Measurements from ENCODE around the gene GKN2. TPM values are rescaled to one million over a fixed set of nuclear protein-coding genes. Genes with fewer than 3 reads are reported as not detected.

Gene GKN2
- polyA plus RNA-seq, 3 donors: not detected

- H3K79me2 ChIP-seq (ENCODE audit: insufficient read depth, low read length): no peaks in the 10 kb centered on the region
- intact Hi-C loops (cut with micrococcal nuclease): no loop called here
Observed at GRCh38 chr2:68942827-68943226, 9.9 kb downstream of the GKN2 start.

GRCh38 chr2:68940369-68940768, 12.3 kb downstream of the GKN2 start:
- Histone ChIP-seq H3K36me3 (replicated peaks in 1 of 2; ENCODE audit: control insufficient read depth in 1 of 2, insufficient read depth in 2 of 2, low read length in 2 of 2) (no peaks in the 10 kb centered on the region), H3K27ac (ENCODE audit: low read depth in 1 of 2, low read length in 2 of 2) (no peak overlapping the region), H3K4me3 (replicated peaks in 1 of 3; ENCODE audit: low read depth in 2 of 3, low read length in 3 of 3) (no peak overlapping the region), H3K9me3 (replicated peaks in 1 of 2; ENCODE audit: control insufficient read depth in 1 of 2, insufficient read depth in 1 of 2, low read length in 2 of 2) (peaks cover 0 to 3% of the 10 kb centered on the region in 2 donors), H3K9ac (ENCODE audit: insufficient read depth, low read length, poor library complexity, severe bottlenecking) (no peak overlapping the region), H4K20me1 (ENCODE audit: insufficient read depth, low read length) (no peaks in the 10 kb centered on the region), H3K4me2 (replicated peaks; ENCODE audit: extremely low read depth, low read length, poor library complexity, severe bottlenecking) (no peak overlapping the region), H3K27me3 (ENCODE audit: control insufficient read depth in 2 of 2, insufficient read depth in 2 of 2, low read length in 2 of 2) (no peaks in the 10 kb centered on the region), H3K4me1 (ENCODE audit: control insufficient read depth in 1 of 2, insufficient read depth in 2 of 2, low read length in 2 of 2) (no peaks in the 10 kb centered on the region), H3K79me2 (ENCODE audit: insufficient read depth, low read length) (no peaks in the 10 kb centered on the region), H2AFZ (ENCODE audit: insufficient read depth, low read depth, low read length, poor library complexity, severe bottlenecking) (no peak overlapping the region)
- no peak overlapping the region for H3K27ac Mint-ChIP-seq
- TF ChIP-seq CTCF (IDR thresholded peaks at IDR 0.05): no peak
- intact Hi-C loops (cut with micrococcal nuclease): no loop called here
- H3K36me3 Mint-ChIP-seq: no peaks in the 10 kb centered on the region
- H3K4me3 Mint-ChIP-seq: no peak overlapping the region
- WGBS (ENCODE audit: insufficient coverage): no CpG with 5 or more reads among the region's 1 CpG
- peaks cover 1% of the 10 kb centered on the region for H3K4me1 Mint-ChIP-seq
- peaks cover 0 to 3% (median 2%) of the 10 kb centered on the region in 7 donors for H3K9me3 Mint-ChIP-seq
- DNase-seq: no peak
- peaks cover 1 to 6% (median 2%) of the 10 kb centered on the region in 3 donors for H3K27me3 Mint-ChIP-seq (ENCODE audit: low read depth in 3 of 3)

More at GRCh38 chr2:68942827-68943226, 9.9 kb downstream of the GKN2 start:
- no peak overlapping the region for H3K27ac ChIP-seq (ENCODE audit: low read depth in 1 of 2, low read length in 2 of 2)
- no peak for TF ChIP-seq CTCF (IDR thresholded peaks at IDR 0.05)
- no peak for DNase-seq
- no peak overlapping the region for H3K9ac ChIP-seq (ENCODE audit: insufficient read depth, low read length, poor library complexity, severe bottlenecking)
- H4K20me1 ChIP-seq (ENCODE audit: insufficient read depth, low read length): no peaks in the 10 kb centered on the region
- no peak overlapping the region for H2AFZ ChIP-seq (ENCODE audit: insufficient read depth, low read depth, low read length, poor library complexity, severe bottlenecking)
- H3K4me1 ChIP-seq (ENCODE audit: control insufficient read depth in 1 of 2, insufficient read depth in 2 of 2, low read length in 2 of 2): no peaks in the 10 kb centered on the region
- peaks cover 0 to 3% of the 10 kb centered on the region in 2 donors for H3K9me3 ChIP-seq (replicated peaks in 1 of 2; ENCODE audit: control insufficient read depth in 1 of 2, insufficient read depth in 1 of 2, low read length in 2 of 2)
- Mint-ChIP-seq H3K4me3 (no peak overlapping the region), H3K36me3 (no peaks in the 10 kb centered on the region), H3K27me3 (ENCODE audit: low read depth in 3 of 3) (peaks cover 1 to 5% (median 2%) of the 10 kb centered on the region in 3 donors), H3K27ac (peak overlapping the region in 1 of 7 donors; percentile 14), H3K4me1 (peaks cover 1% of the 10 kb centered on the region), H3K9me3 (peaks cover 0 to 6% (median 3%) of the 10 kb centered on the region in 7 donors)
- H3K36me3 ChIP-seq (replicated peaks in 1 of 2; ENCODE audit: control insufficient read depth in 1 of 2, insufficient read depth in 2 of 2, low read length in 2 of 2): no peaks in the 10 kb centered on the region
- no peaks in the 10 kb centered on the region for H3K27me3 ChIP-seq (ENCODE audit: control insufficient read depth in 2 of 2, insufficient read depth in 2 of 2, low read length in 2 of 2)
- H3K4me3 ChIP-seq (replicated peaks in 1 of 3; ENCODE audit: low read depth in 2 of 3, low read length in 3 of 3): no peak overlapping the region
- H3K4me2 ChIP-seq (replicated peaks; ENCODE audit: extremely low read depth, low read length, poor library complexity, severe bottlenecking): no peak overlapping the region
